ES-I3 (cell line): Measurements from ENCODE around the gene SYTL3.
"Not testable (repeated sequence)": the region's sequence is repeated elsewhere in the genome, so short reads cannot be mapped to it uniquely, and the experiment has no call there.

ENCODE experiments used
- H3K36me3 ChIP-seq: 2 replicates; pipeline ENCODE4 v1.6.1; 2013; ENCODE audit warnings: mild to moderate bottlenecking, low read length, control low read depth, moderate library complexity; ENCODE audit not compliant: insufficient read depth
- H3K4me1 ChIP-seq: 2 replicates; pipeline ENCODE4 v1.6.1; 2013; ENCODE audit warnings: mild to moderate bottlenecking, control low read depth, low read length; ENCODE audit not compliant: insufficient read depth
- H3K9ac ChIP-seq: 2 replicates; pipeline ENCODE4 v1.6.1; 2013; ENCODE audit warnings: low read depth, mild to moderate bottlenecking, low read length, moderate library complexity
- H3K9me3 ChIP-seq: 2 replicates; pipeline ENCODE4 v1.6.1; 2013; ENCODE audit warnings: mild to moderate bottlenecking, low read length, moderate library complexity; ENCODE audit not compliant: control insufficient read depth, insufficient read depth

The SYTL3 gene

DNA sequence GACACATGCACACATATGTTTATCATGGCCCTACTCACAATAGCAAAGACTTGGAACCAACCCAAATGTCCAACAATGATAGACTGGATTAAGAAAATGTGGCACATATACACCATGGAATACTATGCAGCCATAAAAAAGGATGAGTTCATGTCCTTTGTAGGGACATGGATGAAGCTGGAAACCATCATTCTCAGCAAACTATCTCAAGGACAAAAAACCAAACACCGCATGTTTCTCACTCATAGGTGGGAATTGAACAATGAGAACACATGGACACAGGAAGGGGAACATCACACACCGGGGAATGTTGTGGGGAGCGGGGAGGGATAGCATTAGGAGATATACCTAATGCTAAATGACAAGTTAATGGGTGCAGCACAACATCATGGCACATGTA, 27.2 kb downstream of the SYTL3 start:
- H3K4me1 ChIP-seq, H3K9me3 ChIP-seq, H3K9ac ChIP-seq, H3K36me3 ChIP-seq: not testable (repeated sequence)

DNA sequence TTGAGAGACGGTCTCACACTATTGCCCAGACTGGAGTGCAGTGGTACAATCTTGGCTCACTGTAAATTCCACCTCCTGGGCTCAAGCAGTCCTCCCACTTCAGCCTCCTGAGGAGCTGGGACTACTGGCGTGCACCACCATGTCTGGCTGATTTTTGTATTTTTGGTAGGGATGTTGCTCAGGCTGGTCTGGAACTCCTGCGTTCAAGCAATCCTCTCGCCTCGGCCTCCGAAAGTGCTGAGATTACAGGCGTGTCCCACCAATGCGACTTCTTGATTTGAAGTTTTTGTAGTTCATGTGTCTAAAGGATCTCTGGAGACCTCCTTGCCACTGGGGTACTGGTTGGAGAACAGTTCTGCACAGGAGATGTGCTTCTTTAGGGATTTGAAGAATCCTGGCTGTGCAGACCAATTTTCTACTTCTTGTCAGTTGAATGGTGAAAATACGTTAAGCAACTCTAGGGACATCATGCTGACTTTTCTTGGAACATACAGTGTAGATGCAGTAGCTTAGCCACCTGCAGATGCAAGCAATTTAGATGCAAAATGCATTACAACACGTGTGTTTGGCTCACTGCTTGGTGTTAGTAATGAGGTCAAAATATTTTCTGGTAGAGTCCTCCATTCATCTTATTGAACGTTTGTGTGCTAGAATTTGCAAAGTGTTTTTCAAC, 28.2 kb downstream of the SYTL3 start:
- Histone ChIP-seq H3K9me3 (no peaks in the 10 kb centered on the region), H3K36me3 (no peaks in the 10 kb centered on the region), H3K4me1 (no peaks in the 10 kb centered on the region), H3K9ac (no peak overlapping the region)

DNA sequence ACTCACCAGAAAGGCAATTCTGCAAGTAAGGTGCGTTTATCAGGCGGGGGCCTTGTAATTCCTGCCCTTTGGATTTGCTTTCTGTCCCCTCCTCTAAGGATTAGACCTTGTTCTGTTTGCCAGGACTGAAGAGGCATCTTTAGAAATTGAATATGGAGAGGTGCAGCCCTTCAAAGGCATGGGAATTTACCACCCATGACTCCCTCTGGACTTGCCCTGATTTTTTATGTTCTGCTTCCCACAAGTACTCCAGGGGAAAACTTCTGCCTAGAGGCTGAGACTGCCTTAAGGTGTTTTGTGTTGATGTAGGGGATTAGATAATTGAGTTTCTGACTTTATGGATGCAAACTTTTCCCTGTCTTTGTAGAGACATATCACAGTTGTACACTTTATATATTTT, 30.2 kb downstream of the SYTL3 start:
- Histone ChIP-seq H3K9me3 (no peaks in the 10 kb centered on the region), H3K9ac (no peak overlapping the region), H3K4me1 (no peaks in the 10 kb centered on the region), H3K36me3 (no peaks in the 10 kb centered on the region)

DNA sequence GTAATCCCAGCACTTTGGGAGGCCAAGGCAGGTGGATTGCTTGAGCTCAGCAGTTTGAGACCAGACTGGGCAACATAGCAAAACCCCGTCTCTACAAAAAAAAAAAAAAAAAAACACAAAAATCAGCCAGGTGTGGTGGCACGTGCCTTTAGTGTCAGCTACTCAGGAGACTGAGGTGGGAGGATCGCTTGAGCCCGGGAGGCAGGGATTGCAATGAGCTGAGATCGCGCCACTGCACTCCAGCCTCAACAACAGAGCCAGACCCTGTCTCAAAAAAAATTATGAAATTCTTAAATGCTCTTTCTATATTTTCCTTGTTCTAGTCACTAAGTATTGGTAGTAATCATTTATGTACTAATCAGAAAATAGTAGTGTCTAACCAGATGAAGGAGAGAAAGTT, 30.6 kb downstream of the SYTL3 start:
- Histone ChIP-seq H3K4me1 (no peaks in the 10 kb centered on the region), H3K9me3 (no peaks in the 10 kb centered on the region), H3K9ac (no peak overlapping the region), H3K36me3 (no peaks in the 10 kb centered on the region)

DNA sequence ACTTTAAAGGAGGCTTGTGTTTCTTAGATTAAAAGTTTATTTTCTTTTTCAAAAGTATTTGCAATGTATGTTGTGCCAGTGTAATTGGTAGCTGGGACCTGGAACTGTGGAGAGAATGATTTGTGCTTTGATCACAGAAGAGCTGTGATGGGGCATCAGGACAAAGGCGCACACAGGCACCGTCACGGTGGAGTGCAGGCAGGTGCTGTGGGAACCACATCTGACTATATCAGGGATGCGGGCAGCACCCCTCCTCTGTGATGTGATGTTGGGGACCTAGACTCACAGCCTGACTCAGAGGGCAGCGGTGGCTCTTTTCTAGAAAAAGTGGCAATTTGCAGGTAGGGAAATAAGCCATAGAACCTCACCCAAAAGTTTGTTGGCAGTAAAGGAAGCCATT, 34.5 kb downstream of the SYTL3 start:
- Histone ChIP-seq H3K9ac (no peak overlapping the region), H3K9me3 (no peaks in the 10 kb centered on the region), H3K4me1 (no peaks in the 10 kb centered on the region), H3K36me3 (no peaks in the 10 kb centered on the region)

DNA sequence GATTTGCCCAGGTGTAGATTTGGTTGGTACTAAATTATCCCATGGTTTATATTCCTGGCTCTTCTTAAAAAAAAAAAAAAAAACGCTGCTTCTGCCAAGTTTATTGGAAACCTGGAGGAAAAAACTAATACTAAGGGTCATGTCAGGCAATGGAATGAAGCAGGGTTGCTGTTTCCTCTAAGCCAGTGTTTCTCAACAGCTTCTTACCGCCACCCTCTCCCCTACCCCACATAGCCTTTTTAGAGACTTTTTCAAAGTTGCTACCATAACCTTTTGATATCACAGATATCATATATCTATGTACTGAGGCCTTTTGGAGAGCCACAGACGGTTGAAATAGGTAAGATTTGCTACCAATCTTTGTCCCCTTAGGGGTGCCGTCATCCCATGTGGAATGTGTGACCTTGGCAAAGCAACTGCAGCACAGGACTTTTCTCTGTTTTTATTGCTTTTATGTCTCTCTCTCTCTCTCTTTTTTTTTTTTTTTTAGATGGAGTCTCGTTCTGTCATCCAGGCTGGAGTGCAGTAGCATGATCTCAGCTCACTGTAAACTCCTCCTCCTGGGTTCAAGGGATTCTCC, 35.0 kb downstream of the SYTL3 start:
- H3K9me3 ChIP-seq: no peaks in the 10 kb centered on the region
- H3K4me1 ChIP-seq: no peaks in the 10 kb centered on the region
- H3K9ac ChIP-seq: no peak overlapping the region
- no peaks in the 10 kb centered on the region for H3K36me3 ChIP-seq

DNA sequence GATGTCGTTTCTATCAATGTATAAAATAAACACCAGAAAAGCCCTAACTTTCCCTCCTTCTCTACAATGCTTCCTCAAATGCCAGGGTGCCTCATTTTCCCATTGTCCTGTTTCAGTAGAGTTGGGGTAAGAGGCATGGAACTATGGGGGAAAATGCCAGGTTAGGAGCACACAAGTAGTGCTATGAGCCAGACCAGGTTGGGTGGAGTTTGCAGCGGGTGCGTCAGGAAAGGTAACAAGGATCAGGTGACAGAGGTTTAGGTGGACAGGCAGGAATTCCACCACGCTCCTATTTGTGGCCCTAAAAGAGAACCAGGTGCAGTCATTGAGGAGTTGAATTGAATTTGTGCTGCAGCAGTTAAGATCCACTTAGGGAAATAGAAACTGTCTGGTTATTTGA, 36.5 kb downstream of the SYTL3 start:
- no peaks in the 10 kb centered on the region for H3K36me3 ChIP-seq
- H3K4me1 ChIP-seq: no peaks in the 10 kb centered on the region
- H3K9ac ChIP-seq: no peak overlapping the region
- no peaks in the 10 kb centered on the region for H3K9me3 ChIP-seq

DNA sequence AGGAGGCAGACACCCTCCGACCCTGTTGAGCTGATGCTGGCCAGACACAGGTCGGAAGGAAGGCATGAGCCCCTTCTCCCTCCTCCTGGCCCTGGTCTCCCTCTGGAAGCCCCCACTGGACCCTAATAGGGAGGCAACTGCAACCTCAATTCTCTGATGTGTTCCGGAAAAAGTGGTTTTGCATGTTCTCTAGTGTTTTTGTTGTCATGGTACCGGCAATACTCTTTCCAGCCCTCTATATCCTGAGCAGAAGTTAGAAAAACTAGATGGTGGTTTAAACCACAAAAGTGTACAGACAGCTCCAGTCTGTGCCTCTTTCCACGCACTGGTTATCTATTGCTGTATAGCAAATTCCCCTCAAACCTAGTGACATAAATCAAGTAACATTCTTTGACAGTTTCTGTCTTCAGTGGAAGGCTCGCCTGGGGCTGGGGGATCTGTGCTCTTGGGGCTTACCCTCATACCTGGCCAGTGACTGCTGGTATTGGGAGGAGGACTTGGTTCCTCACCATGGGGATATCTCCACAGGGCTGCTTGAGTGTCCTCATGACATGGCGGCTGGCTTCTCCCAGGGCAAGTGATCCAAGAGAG, 37.0 kb downstream of the SYTL3 start:
- no peaks in the 10 kb centered on the region for H3K36me3 ChIP-seq
- H3K9ac ChIP-seq: no peak overlapping the region
- no peaks in the 10 kb centered on the region for H3K9me3 ChIP-seq
- H3K4me1 ChIP-seq: no peaks in the 10 kb centered on the region

DNA sequence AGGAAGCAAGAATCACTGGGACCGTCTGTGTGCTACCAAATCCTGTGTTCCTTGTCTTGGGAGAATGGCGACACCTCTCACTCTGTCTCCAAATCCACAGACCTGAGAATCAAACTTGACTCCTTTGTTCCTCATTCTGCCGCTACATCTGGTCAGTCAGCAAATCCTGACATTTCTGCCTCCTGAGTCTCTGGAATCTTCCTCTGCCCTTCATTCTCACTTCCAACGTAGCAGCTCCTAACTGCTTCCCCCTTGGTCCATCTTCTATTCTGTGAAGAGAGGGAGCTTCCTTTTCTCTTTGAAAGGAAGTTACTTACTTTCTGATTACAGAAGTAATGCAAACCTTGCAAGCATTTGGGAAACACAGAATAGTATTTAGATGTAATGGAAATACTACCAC, 37.7 kb downstream of the SYTL3 start:
- no peak overlapping the region for H3K9ac ChIP-seq
- H3K4me1 ChIP-seq: no peaks in the 10 kb centered on the region
- no peaks in the 10 kb centered on the region for H3K36me3 ChIP-seq
- no peaks in the 10 kb centered on the region for H3K9me3 ChIP-seq

DNA sequence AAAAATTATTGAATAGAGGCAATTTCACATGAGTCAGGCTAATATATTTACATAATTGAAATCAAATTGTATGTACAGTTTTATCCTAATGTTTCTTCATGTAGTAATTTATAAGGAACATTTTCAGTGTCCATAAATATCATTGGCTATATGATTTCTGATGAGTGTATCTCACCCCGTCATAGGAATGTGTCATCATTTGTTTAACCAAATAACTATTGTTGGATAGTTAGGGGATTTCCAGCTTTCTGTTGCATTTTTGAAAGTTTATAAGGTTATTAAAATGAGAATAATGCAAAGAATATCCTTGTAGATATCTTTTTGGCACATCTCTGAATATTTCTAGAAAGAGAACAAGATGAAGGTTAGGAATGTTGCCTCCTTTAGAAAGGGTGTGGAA, 39.0 kb downstream of the SYTL3 start:
- Histone ChIP-seq H3K36me3 (no peaks in the 10 kb centered on the region), H3K9ac (no peak overlapping the region), H3K9me3 (no peaks in the 10 kb centered on the region), H3K4me1 (no peaks in the 10 kb centered on the region)

DNA sequence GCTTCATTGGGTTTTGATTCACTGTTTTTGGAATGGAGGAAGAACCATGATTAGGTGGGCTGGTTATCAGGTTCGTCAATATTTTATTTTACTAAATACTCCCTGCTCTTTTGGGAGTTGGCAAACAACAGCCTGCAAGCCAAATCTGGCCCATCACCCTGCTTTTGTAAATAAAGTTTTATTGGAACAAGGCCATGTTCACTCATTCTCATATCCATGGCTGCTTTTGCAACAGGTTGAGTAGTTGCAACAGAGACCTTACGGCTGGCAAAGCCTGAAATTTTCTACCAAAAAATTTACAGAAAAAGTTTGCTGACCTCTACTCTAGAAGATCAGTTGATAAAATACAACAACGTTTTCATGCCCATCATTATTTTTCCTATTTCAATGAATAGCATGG, 45.1 kb downstream of the SYTL3 start:
- H3K36me3 ChIP-seq: no peaks in the 10 kb centered on the region
- no peaks in the 10 kb centered on the region for H3K4me1 ChIP-seq
- H3K9ac ChIP-seq: no peak overlapping the region
- no peaks in the 10 kb centered on the region; the same call in 1 of the 2 replicates for H3K9me3 ChIP-seq

DNA sequence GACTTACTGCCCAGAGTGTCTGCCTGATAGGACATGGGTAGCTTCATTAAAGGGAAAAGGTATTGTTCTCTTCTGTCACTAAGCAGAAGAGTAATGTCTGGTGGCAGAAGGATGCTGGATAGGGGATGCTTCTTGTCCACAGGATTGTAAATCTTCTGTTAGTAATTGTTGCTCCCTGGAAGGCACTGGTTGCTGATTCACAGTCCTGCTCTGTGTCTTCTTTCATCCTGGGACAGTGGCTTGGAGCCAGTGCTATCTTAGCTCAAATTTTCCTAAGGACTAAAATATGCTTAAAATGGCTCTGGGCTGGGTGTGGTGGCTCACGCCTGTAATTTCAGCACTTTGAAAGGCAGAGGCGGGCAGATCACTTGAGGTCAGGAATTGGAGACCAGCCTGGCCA, 48.0 kb downstream of the SYTL3 start:
- no peaks in the 10 kb centered on the region for H3K4me1 ChIP-seq
- no peaks in the 10 kb centered on the region for H3K36me3 ChIP-seq
- H3K9ac ChIP-seq: no peak overlapping the region
- no peaks in the 10 kb centered on the region; the same call in 1 of the 2 replicates for H3K9me3 ChIP-seq

DNA sequence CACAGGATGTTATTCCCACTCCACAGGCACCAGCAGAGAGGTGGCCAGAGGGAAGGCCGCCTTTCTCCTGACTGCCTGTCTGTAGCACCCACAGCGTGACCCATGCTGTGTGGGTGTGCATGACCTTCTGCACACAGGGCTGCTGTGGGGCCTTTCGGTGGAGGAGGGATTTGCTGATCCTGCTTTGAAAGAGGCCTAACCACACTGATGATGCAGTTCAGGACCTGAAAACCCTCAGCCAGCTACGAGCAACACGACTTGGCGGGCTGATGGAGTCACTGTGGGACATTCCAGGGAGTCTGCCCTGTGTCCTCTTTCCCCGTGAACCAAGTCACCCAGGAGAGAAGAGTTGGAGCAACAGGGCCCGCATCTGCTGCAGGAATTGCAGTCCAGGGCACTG, 49.1 kb downstream of the SYTL3 start:
- Histone ChIP-seq H3K36me3 (no peaks in the 10 kb centered on the region), H3K9me3 (no peaks in the 10 kb centered on the region; the same call in 1 of the 2 replicates), H3K9ac (no peak overlapping the region), H3K4me1 (no peaks in the 10 kb centered on the region)

DNA sequence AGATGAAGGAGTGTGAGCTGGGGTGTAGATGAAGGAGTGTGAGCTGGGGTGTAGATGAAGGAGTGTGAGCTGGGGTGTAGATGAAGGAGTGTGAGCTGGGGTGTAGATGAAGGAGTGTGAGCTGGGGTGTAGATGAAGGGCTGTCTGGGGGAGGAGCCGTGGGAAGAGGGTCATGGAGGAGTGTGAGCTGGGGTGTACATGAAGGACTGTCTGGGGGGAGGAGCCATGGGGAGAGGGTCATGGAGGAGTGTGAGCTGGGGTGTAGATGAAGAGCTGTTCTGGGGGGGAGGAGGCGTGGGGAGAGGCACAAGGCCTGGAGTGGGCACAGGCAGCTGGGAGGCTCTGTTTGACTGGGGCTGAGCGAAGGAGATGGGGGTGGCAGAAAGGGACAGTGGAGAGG, 51.4 kb downstream of the SYTL3 start:
- not testable (repeated sequence) for H3K36me3 ChIP-seq, H3K9ac ChIP-seq, H3K9me3 ChIP-seq, H3K4me1 ChIP-seq

DNA sequence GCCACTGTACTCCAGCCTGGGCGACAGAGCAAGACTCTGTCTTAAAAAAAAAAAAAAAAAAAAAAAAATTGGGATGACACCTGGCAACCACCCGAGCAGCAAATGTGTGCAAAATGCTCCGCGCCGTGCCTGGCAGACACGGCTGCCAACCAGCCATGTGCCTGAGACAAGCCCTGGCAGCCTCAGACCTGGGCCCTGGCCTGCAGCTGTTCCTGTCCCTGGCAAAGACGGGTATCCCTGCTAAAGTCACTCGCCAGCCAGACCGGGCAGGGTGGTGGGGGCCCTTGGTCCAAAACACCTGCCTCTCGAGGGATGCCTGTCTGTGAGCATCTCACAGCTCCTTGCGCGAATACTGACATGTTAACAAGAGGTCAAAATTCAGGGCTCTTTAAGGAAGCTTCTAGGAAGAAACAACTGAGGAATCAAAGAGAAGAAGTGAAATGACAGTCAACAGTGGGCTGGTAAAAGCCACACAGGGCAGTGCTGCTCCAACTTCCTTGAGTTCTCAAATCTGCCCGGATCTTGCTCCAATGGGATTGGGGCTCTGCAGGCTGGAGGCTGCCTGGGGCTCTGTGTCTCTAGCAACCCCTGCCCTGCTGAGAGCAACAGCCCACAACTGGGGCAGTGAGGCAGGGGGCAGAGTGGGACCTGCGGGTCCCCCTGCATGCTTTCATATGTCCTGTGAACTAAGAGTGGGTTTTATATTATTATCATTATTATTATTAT, 53.4 kb downstream of the SYTL3 start:
- Histone ChIP-seq H3K9ac (no peak overlapping the region), H3K4me1 (peaks cover 19% of the 10 kb centered on the region), H3K9me3 (no peaks in the 10 kb centered on the region), H3K36me3 (no peaks in the 10 kb centered on the region)
